ENCODE results near the gene TUBB8. TPM values are rescaled to one million over a fixed set of nuclear protein-coding genes. Genes with fewer than 3 reads are reported as not detected.

TUBB8 gene
- total and polyA plus RNA-seq, 4 experiments from 2014 or later, result not detected

GRCh38 chr10:90161-90560, 41.1 kb upstream of the TUBB8 start:
- Histone ChIP-seq H3K4me3 (ENCODE audit: low read length in 2 of 2) (no peak overlapping the region), H3K27ac (ENCODE audit: low read depth, low read length) (no peak overlapping the region), H3K4me1 (ENCODE audit: insufficient read depth, low read length) (no peaks in the 10 kb centered on the region), H3K27me3 (ENCODE audit: insufficient read depth, low read length) (no peaks in the 10 kb centered on the region), H3K9me3 (ENCODE audit: control insufficient read depth in 1 of 2, low read length in 2 of 2) (no peaks in the 10 kb centered on the region), H3K36me3 (ENCODE audit: insufficient read depth, low read length) (no peaks in the 10 kb centered on the region)
- peaks cover 0 to 11% of the 10 kb centered on the region in 2 donors for H3K27me3 Mint-ChIP-seq
- H3K4me3 Mint-ChIP-seq, result no peak overlapping the region
- CTCF ChIA-PET (ENCODE audit: partially characterized antibody), result no interaction called here
- POLR2A ChIA-PET (ENCODE audit: partially characterized antibody), result no interaction called here
- DNase-seq, result no peak
- intact Hi-C loops (cut with micrococcal nuclease), result no loop called here
- H3K9me3 Mint-ChIP-seq, result peaks cover 0 to 12% (median 9%) of the 10 kb centered on the region in 8 donors
- H3K4me1 Mint-ChIP-seq, result peaks cover 0 to 7% (median 5%) of the 10 kb centered on the region in 4 donors
- no peaks in the 10 kb centered on the region for H3K36me3 Mint-ChIP-seq
- no peak overlapping the region for H3K27ac Mint-ChIP-seq

GRCh38 chr10:89248-89647, 40.2 kb upstream of the TUBB8 start:
- H3K4me1 Mint-ChIP-seq, result peaks cover 0 to 7% (median 5%) of the 10 kb centered on the region in 4 donors
- no peak overlapping the region for H3K27ac Mint-ChIP-seq
- H3K36me3 ChIP-seq (ENCODE audit: insufficient read depth, low read length), result no peaks in the 10 kb centered on the region
- no peak overlapping the region for H3K4me3 ChIP-seq (ENCODE audit: low read length in 2 of 2)
- no peak overlapping the region for H3K4me3 Mint-ChIP-seq
- H3K27me3 ChIP-seq (ENCODE audit: insufficient read depth, low read length), result no peaks in the 10 kb centered on the region
- peaks cover 0 to 11% of the 10 kb centered on the region in 2 donors for H3K27me3 Mint-ChIP-seq
- peaks cover 0 to 3% (median under 1%) of the 10 kb centered on the region in 8 donors for H3K9me3 Mint-ChIP-seq
- no peak overlapping the region for H3K27ac ChIP-seq (ENCODE audit: low read depth, low read length)
- no peak for DNase-seq
- intact Hi-C loops (cut with micrococcal nuclease), result no loop called here
- H3K36me3 Mint-ChIP-seq, result no peaks in the 10 kb centered on the region
- POLR2A ChIA-PET (ENCODE audit: partially characterized antibody), result no interaction called here
- no peaks in the 10 kb centered on the region for H3K4me1 ChIP-seq (ENCODE audit: insufficient read depth, low read length)
- no peaks in the 10 kb centered on the region for H3K9me3 ChIP-seq (ENCODE audit: control insufficient read depth in 1 of 2, low read length in 2 of 2)
- CTCF ChIA-PET (ENCODE audit: partially characterized antibody), result no interaction called here

DNA sequence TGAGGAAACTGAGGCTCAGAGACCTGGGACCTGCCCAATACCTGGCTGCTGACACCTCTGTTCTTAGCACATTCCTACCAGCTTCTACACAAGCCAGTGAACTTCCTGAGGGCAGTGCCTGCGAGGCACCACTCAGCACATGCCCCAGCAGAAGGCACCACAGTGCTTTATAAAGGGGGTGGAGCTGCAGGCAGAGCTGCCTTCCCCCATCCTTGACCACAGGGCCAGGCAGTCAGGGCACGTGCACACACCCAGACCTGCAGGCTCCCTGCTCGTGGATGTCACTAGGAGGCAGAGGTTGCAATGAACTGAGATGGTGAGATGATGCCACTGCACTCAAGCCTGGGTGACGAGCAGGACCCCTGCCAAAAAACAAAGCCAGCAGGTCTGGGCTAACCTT, 39.2 kb upstream of the TUBB8 start:
- Mint-ChIP-seq H3K27me3 (peaks cover 0 to 13% of the 10 kb centered on the region in 2 donors), H3K4me3 (peak overlapping the region in 1 of 8 donors; percentile 17), H3K36me3 (no peaks in the 10 kb centered on the region), H3K4me1 (peaks cover 0 to 7% (median 5%) of the 10 kb centered on the region in 4 donors), H3K9me3 (no peaks in the 10 kb centered on the region), H3K27ac (peak overlapping the region in 1 of 7 donors; percentile 25)
- DNase-seq, result no peak
- no peaks in the 10 kb centered on the region for H3K9me3 ChIP-seq (ENCODE audit: control insufficient read depth in 1 of 2, low read length in 2 of 2)
- H3K27me3 ChIP-seq (ENCODE audit: insufficient read depth, low read length), result no peaks in the 10 kb centered on the region
- H3K4me1 ChIP-seq (ENCODE audit: insufficient read depth, low read length), result no peaks in the 10 kb centered on the region
- no peak overlapping the region for H3K4me3 ChIP-seq (ENCODE audit: low read length in 2 of 2)
- intact Hi-C loops (cut with micrococcal nuclease), result no loop called here
- POLR2A ChIA-PET (ENCODE audit: partially characterized antibody), result no interaction called here
- no peak overlapping the region for H3K27ac ChIP-seq (ENCODE audit: low read depth, low read length)
- CTCF ChIA-PET (ENCODE audit: partially characterized antibody), result interaction anchor here (1.4 kb wide), 1 partner anchor 40 kb away, joined by 3 read pairs; no protein-coding TSS in a partner anchor
- no peaks in the 10 kb centered on the region for H3K36me3 ChIP-seq (ENCODE audit: insufficient read depth, low read length)

DNA sequence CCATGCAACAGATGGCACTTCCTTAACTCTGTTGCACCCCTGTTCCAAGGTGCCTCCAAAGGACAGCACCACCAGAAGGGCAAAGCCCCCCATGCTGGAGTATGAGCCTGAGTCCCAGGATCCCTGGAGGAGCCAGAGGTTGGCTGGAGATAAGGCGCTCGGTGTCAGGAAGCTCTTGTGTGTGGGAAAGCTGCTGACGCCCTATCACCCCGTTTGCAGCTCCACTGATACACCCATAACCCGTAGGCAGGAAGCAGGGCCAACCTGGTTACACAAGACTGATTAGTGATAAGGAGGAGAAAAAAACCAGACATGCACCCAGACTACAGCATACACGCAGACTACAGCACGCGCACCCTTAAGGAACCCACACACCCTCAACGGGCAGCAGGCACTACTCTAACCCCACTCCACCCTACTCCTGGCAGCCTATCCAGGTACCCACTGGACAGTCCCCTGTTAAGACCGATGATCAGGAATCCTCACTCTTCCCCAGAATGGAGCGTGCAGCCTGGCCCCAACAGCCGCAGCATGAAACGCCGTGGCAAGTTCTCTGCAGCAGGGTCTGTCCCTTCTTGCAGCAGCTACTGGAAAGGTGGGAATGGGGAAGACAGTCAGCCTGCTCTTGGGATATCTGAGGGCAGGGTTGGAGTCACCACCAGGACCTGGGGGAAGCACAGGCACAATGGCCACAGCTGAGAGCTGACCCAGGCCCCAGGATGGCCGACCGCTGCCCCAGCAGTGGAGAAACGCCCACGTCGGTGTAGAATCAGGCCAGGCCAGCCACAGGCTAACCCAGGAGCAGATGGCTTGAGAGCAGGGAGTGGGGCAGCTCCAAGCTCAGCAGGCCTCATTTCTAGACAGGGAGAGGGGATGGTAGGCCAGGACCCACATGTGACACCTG, 38.3 kb upstream of the TUBB8 start:
- intact Hi-C loops (cut with micrococcal nuclease), result no loop called here

DNA sequence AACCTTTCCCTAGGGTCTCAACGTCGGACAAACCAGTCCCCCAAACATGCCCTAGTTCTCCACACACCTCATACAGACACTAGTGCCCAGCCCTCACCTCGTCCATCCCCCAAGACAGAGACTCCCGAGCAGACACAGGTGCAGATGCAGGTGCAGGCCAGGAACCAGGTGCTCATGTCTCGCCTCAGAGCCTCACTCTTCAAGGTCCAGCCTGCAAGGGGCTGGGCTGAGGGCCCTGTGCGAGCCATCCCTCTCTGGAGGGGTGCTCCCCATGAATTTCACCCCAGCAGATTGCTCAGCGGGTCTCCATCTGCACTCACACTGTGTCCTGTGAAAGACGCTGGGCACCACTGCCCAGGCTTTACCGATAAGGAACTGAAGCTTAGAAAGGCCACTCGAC, 36.9 kb upstream of the TUBB8 start:
- no peaks in the 10 kb centered on the region for H3K9me3 Mint-ChIP-seq
- H3K36me3 ChIP-seq (ENCODE audit: insufficient read depth, low read length), result no peaks in the 10 kb centered on the region
- H3K27me3 ChIP-seq (ENCODE audit: insufficient read depth, low read length), result no peaks in the 10 kb centered on the region
- H3K27me3 Mint-ChIP-seq, result peaks cover 2 to 14% of the 10 kb centered on the region in 2 donors
- no peak overlapping the region for H3K4me3 Mint-ChIP-seq
- H3K27ac ChIP-seq (ENCODE audit: low read depth, low read length), result no peak overlapping the region
- no peak overlapping the region for H3K4me3 ChIP-seq (ENCODE audit: low read length in 2 of 2)
- H3K27ac Mint-ChIP-seq, result no peak overlapping the region
- intact Hi-C loops (cut with micrococcal nuclease), result no loop called here
- CTCF ChIA-PET (ENCODE audit: partially characterized antibody), result interaction anchor here (2.1 kb wide), 1 partner anchor 12 kb away, joined by 6 read pairs; no protein-coding TSS in a partner anchor
- H3K4me1 ChIP-seq (ENCODE audit: insufficient read depth, low read length), result no peaks in the 10 kb centered on the region
- H3K9me3 ChIP-seq (ENCODE audit: control insufficient read depth in 1 of 2, low read length in 2 of 2), result no peaks in the 10 kb centered on the region
- no peak for DNase-seq
- no peaks in the 10 kb centered on the region for H3K36me3 Mint-ChIP-seq
- POLR2A ChIA-PET (ENCODE audit: partially characterized antibody), result no interaction called here
- peaks cover 0 to 7% (median 5%) of the 10 kb centered on the region in 4 donors for H3K4me1 Mint-ChIP-seq

More for the DNA sequence above, 38.3 kb upstream of the TUBB8 start:
- Mint-ChIP-seq H3K27ac (peak overlapping the region in 4 of 7 donors; percentile 66 to 87 (median 67)), H3K4me1 (peaks cover 0 to 7% (median 5%) of the 10 kb centered on the region in 4 donors), H3K27me3 (peaks cover 0 to 14% of the 10 kb centered on the region in 2 donors), H3K36me3 (no peaks in the 10 kb centered on the region), H3K9me3 (no peaks in the 10 kb centered on the region), H3K4me3 (peak overlapping the region in 3 of 8 donors; percentile 11 to 36 (median 33))
- Histone ChIP-seq H3K4me1 (ENCODE audit: insufficient read depth, low read length) (no peaks in the 10 kb centered on the region), H3K9me3 (ENCODE audit: control insufficient read depth in 1 of 2, low read length in 2 of 2) (no peaks in the 10 kb centered on the region), H3K4me3 (ENCODE audit: low read length in 2 of 2) (no peak overlapping the region), H3K27ac (ENCODE audit: low read depth, low read length) (no peak overlapping the region), H3K36me3 (ENCODE audit: insufficient read depth, low read length) (no peaks in the 10 kb centered on the region), H3K27me3 (ENCODE audit: insufficient read depth, low read length) (no peaks in the 10 kb centered on the region)
- CTCF ChIA-PET (ENCODE audit: partially characterized antibody), result interaction anchor here (1.4 to 2.1 kb wide), 2 partner anchors 13 to 41 kb away, joined by 3 to 6 read pairs; no protein-coding TSS in a partner anchor
- POLR2A ChIA-PET (ENCODE audit: partially characterized antibody), result no interaction called here
- peak in 2 of 5 donors; percentile 13 to 16 for DNase-seq

DNA sequence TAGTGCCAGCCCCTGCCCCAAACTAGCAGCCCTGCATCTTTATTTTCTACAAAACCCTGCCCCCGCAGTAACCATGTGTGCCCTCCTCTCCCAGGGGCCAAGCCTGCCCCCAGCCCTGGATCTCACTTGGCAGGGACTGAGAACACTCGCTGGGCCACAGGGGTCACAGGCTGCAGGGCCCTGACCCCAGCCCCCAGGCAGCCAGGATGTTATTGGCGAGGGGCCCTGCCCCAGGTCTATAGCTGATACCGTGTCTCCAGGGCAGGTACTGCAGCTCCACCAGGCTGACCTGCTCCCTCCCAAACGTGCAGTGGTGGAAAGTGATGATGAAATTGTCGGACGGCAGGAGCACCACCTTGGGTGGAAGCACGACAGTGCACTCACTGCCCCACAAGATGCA, 35.9 kb upstream of the TUBB8 start:
- Mint-ChIP-seq H3K4me1 (peaks cover 0 to 7% (median 5%) of the 10 kb centered on the region in 4 donors), H3K36me3 (no peaks in the 10 kb centered on the region), H3K27ac (no peak overlapping the region), H3K4me3 (no peak overlapping the region), H3K9me3 (no peaks in the 10 kb centered on the region), H3K27me3 (peaks cover 2 to 11% of the 10 kb centered on the region in 2 donors)
- no peaks in the 10 kb centered on the region for H3K36me3 ChIP-seq (ENCODE audit: insufficient read depth, low read length)
- no peak overlapping the region for H3K4me3 ChIP-seq (ENCODE audit: low read length in 2 of 2)
- intact Hi-C loops (cut with micrococcal nuclease), result no loop called here
- H3K27ac ChIP-seq (ENCODE audit: low read depth, low read length), result no peak overlapping the region
- ChIA-PET POLR2A (ENCODE audit: partially characterized antibody) (no interaction called here), CTCF (ENCODE audit: partially characterized antibody) (no interaction called here)
- no peak for DNase-seq
- H3K27me3 ChIP-seq (ENCODE audit: insufficient read depth, low read length), result no peaks in the 10 kb centered on the region
- H3K9me3 ChIP-seq (ENCODE audit: control insufficient read depth in 1 of 2, low read length in 2 of 2), result no peaks in the 10 kb centered on the region
- no peaks in the 10 kb centered on the region for H3K4me1 ChIP-seq (ENCODE audit: insufficient read depth, low read length)

DNA sequence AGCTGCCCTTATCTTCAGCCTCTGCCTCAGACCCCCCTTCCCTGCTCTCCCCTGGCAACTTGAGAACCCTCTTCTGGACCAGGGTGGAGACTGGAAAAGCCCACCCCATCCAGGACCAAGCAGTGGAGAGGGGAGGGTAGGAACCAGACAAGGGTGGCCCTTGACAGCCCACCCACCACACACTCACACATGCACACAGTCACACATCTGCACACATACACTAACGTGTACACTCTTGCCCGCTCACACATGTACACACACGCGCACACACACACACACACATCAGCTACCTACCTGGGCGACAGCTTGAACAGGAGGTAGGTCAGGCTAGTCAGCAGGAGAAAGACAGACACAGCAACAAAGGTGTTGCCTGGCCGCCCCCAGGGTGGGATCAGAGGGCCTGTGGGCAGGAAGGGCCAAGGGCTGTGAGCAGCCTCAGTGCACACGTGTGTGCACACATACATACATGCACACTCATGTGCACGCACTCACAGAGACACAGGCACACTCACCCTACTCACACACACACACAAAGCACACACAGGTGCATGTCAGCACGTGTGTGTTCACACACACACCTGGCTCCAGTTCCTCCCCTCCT, 34.9 kb upstream of the TUBB8 start:
- no peaks in the 10 kb centered on the region for H3K36me3 ChIP-seq (ENCODE audit: insufficient read depth, low read length)
- H3K27me3 Mint-ChIP-seq, result peaks cover 6 to 16% of the 10 kb centered on the region in 2 donors
- H3K27ac Mint-ChIP-seq, result peak overlapping the region in 1 of 7 donors; percentile 32
- no peaks in the 10 kb centered on the region for H3K9me3 ChIP-seq (ENCODE audit: control insufficient read depth in 1 of 2, low read length in 2 of 2)
- no peak overlapping the region for H3K27ac ChIP-seq (ENCODE audit: low read depth, low read length)
- no peaks in the 10 kb centered on the region for H3K27me3 ChIP-seq (ENCODE audit: insufficient read depth, low read length)
- intact Hi-C loops (cut with micrococcal nuclease), result no loop called here
- H3K4me3 ChIP-seq (ENCODE audit: low read length in 2 of 2), result no peak overlapping the region
- H3K4me1 Mint-ChIP-seq, result peaks cover 0 to 7% (median 5%) of the 10 kb centered on the region in 4 donors
- no peak overlapping the region for H3K4me3 Mint-ChIP-seq
- H3K36me3 Mint-ChIP-seq, result no peaks in the 10 kb centered on the region
- ChIA-PET POLR2A (ENCODE audit: partially characterized antibody) (no interaction called here), CTCF (ENCODE audit: partially characterized antibody) (no interaction called here)
- no peak for DNase-seq
- H3K9me3 Mint-ChIP-seq, result no peaks in the 10 kb centered on the region
- H3K4me1 ChIP-seq (ENCODE audit: insufficient read depth, low read length), result no peaks in the 10 kb centered on the region
